Lower leg skin (tissue), 4 donors: ENCODE measurements around the gene RBM20. TPM values are rescaled to one million over a fixed set of nuclear protein-coding genes. Genes with fewer than 3 reads are reported as not detected.

Experiments used
- DNase-seq, 2 donors: peaks; one replicate each; pipeline ENCODE4 v3.0.0-alpha.2; 2019; ENCODE audit warnings: low spot score in 2 of 2
- H3K4me3 ChIP-seq: fragments of 200-600 bp; sonication (generic); 2 replicates; pipeline ENCODE4 v1.5.1; 2017; ENCODE audit warnings: mild to moderate bottlenecking, low read depth; ENCODE audit not compliant: poor library complexity, severe bottlenecking
- POLR2A ChIP-seq, 2 donors: fragments of 450-650 bp; IDR thresholded peaks; one replicate each; pipeline ENCODE4 v1.6.1; 2016 to 2017; ENCODE audit warnings: antibody characterized with exemption in 2 of 2, mild to moderate bottlenecking in 1 of 2, moderate library complexity in 1 of 2
- WGBS, 2 donors: methylation state at CpG; one replicate each; pipeline ENCODE4 v1.1.5; 2018; 5-methylcytosine and 5-hydroxymethylcytosine counted together
- intact Hi-C: fragments of 100-400 bp; cut with DNase I; formaldehyde crosslinking; loops from one replicate; pipeline ENCODE4 v1.15.0; 2023; ENCODE audit warnings: low total_unique reads
- total RNA-seq, 4 donors: library from RNA; depleted of rRNA; stranded (reverse); fragments of >200 nt; gene quantifications; one replicate each; pipeline ENCODE4 v1.1.0, GENCODE V29; 2016
- TF ChIP-seq, protein P1 (sequence below), 3 donors: fragments of 450-650 bp; IDR thresholded peaks; one replicate each; pipeline ENCODE4 v1.5.1; 2016; ENCODE audit warnings: antibody characterized with exemption in 3 of 3, mild to moderate bottlenecking in 3 of 3, moderate library complexity in 2 of 3

Gene RBM20
- total RNA-seq, 4 donors from 2014 or later = 0.66 to 6.2 (median 3.5) TPM

DNA sequence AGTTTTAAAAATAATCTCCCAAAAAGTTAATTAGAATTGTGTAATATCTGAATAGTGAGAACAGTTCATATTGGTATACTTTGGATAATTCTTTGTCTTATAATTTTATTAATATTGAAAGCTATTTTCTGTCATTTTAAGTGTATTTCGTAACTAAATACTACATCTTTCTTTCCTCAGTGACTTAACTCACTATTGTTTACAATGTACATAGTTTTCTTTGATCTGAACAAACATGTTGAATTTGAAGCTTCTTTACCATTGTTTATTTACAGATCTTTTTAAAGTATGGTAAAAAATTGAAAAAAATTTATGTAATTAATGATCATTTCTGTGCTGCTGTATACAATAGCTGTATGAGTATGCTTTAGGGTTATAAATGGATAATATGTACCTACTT lies 232.7 kb downstream of the RBM20 start:
- WGBS, 2 donors = 97 to 100% methylated on average over 1 of the region's 1 CpG
- DNase-seq = no peak
- no peak overlapping the region for H3K4me3 ChIP-seq
- intact Hi-C loops = no loop called here
- TF ChIP-seq POLR2A (IDR thresholded peaks at IDR 0.05) = no peak
- TF ChIP-seq, protein P1, sequence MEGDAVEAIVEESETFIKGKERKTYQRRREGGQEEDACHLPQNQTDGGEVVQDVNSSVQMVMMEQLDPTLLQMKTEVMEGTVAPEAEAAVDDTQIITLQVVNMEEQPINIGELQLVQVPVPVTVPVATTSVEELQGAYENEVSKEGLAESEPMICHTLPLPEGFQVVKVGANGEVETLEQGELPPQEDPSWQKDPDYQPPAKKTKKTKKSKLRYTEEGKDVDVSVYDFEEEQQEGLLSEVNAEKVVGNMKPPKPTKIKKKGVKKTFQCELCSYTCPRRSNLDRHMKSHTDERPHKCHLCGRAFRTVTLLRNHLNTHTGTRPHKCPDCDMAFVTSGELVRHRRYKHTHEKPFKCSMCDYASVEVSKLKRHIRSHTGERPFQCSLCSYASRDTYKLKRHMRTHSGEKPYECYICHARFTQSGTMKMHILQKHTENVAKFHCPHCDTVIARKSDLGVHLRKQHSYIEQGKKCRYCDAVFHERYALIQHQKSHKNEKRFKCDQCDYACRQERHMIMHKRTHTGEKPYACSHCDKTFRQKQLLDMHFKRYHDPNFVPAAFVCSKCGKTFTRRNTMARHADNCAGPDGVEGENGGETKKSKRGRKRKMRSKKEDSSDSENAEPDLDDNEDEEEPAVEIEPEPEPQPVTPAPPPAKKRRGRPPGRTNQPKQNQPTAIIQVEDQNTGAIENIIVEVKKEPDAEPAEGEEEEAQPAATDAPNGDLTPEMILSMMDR (IDR thresholded peaks at IDR 0.05) = no peak

DNA sequence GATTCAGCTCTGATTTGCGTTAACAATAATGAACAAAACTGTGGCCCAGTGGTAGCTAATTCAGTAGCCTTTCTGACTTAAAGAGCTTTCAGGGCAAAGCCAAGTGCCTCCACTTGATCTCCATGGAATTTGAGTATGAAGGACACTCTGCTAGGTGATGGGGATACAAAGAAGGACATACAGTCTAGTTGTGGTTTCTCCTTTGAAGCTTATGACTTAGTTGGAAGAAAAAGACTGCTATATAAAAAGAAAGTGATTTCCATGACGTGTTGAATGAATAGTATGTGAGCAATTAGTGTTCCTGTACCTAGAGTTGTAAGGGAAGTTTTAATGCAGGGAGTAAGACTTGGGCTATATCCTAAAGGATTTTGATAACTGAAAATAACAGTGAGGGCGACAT lies 235.9 kb downstream of the RBM20 start:
- TF ChIP-seq POLR2A (IDR thresholded peaks at IDR 0.05) = no peak
- TF ChIP-seq, protein P1 (IDR thresholded peaks at IDR 0.05) = no peak
- H3K4me3 ChIP-seq = no peak overlapping the region
- intact Hi-C loops = no loop called here
- 69 to 75% methylated on average over 3 of the region's 3 CpGs for WGBS, 2 donors
- DNase-seq = no peak

DNA sequence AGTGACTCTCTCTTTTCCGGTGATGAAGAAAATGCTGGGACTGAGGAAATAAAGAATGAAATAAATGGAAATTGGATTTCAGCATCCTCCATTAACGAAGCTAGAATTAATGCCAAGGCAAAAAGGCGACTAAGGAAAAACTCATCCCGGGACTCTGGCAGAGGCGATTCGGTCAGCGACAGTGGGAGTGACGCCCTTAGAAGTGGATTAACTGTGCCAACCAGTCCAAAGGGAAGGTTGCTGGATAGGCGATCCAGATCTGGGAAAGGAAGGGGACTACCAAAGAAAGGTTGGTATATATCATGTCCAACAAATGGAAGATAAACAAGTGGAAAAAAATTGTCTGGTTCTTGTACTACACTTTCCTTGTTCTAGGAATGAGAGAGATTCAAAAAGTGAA lies 237.1 kb downstream of the RBM20 start:
- no peak for DNase-seq
- TF ChIP-seq, protein P1 (IDR thresholded peaks at IDR 0.05) = no peak
- TF ChIP-seq POLR2A (IDR thresholded peaks at IDR 0.05) = no peak
- no peak overlapping the region for H3K4me3 ChIP-seq
- 75 to 89% methylated on average over 9 of the region's 9 CpGs for WGBS, 2 donors
- intact Hi-C loops = no loop called here

DNA sequence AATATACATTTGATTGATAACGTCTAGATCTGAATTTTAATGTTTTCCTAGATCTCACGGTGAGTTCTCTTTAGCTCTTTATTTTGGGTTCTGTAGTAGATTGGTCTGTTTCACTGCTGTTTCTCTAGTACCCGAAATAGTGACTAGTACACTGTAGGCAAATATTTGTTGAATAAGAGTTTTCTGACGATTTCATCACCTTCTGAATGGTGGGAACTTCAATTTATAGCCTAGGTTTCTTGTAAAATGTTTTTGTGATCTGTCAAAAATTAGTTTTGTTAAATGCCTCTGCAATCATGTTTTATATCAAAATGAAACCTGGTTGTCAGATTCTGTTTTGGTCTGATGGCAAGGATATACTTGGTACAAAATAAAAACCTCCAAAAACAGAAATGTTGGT lies 237.8 kb downstream of the RBM20 start:
- 69 to 75% methylated on average over 4 of the region's 4 CpGs for WGBS, 2 donors
- H3K4me3 ChIP-seq = no peak overlapping the region
- no peak for DNase-seq
- intact Hi-C loops = no loop called here
- TF ChIP-seq POLR2A (IDR thresholded peaks at IDR 0.05) = no peak
- TF ChIP-seq, protein P1 (IDR thresholded peaks at IDR 0.05) = no peak

DNA sequence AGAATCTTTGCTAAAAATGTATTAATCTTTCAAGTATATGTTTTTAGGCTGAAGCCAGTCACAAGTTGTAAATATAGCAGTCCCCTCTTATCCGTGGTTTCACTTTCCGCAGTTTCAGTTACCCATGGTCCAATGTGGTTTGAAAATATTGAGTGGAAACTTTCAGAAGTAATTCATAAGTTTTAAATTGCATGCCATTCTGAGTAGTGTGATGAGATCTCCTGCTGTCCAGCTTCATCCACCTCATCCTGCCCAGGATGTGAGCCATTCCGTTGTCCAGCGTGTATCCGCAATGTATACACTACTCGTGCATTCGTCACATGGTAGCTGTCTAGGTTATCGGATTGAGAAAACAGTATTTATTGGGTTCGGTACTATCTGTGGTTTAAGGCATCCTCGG lies 239.8 kb downstream of the RBM20 start:
- no peak for TF ChIP-seq POLR2A (IDR thresholded peaks at IDR 0.05)
- TF ChIP-seq, protein P1 (IDR thresholded peaks at IDR 0.05) = no peak
- WGBS, 2 donors = 89 to 90% methylated on average over 10 of the region's 10 CpGs
- no peak for DNase-seq
- H3K4me3 ChIP-seq = no peak overlapping the region
- intact Hi-C loops = no loop called here

DNA sequence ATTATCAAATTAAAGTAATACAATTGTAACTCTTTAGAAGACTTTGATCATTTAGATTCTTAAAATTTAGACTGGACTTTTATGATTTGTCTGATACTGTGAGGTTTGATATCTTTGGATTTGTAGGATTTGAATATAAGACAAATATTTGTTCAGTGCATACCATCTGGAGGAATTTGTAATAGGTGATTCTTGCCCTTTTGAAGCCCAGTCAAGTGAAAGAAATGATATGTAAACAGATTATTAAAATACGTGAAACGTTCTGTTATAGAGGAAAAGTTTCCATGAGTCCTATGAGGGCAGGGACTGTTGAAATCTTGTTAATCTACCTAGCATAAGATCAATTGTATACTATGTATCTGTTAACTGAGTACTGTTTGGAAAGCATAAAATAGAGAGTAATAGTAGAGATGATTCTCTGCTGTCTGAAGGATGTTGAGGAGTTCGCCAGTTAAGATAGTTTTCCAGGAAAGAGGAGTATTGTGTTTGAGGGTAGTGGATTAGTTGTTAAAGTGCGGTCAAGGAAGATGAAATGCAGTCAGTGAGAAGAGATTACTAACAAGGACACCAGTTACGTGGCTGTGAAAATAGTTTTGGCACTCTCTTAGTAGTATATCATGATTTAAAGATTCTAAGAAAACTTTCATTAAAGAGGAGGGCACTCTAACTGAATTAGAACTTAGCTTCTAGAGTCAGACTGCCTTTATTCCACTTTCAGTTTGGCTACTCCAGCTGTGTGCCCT lies 242.0 kb downstream of the RBM20 start:
- intact Hi-C loops = no loop called here
- no peak for DNase-seq
- 60 to 61% methylated on average over 5 of the region's 5 CpGs for WGBS, 2 donors
- TF ChIP-seq, protein P1 (IDR thresholded peaks at IDR 0.05) = no peak
- TF ChIP-seq POLR2A (IDR thresholded peaks at IDR 0.05) = no peak
- H3K4me3 ChIP-seq = no peak overlapping the region
